GM12878 (cell line): Measurements from ENCODE around the gene HOXA10. TPM values are rescaled to one million over a fixed set of nuclear protein-coding genes. Genes with fewer than 3 reads are reported as not detected.

Experiments used
- ATAC-seq: fragments of 200-7000 bp; cut with Tn5 transposase; 3 replicates; pipeline ENCODE4 v1.9.1; 2020; ENCODE audit warnings: mild to moderate bottlenecking, moderate library complexity
- BruUV-seq: library from RNA; stranded (reverse); fragments of 400-500 nt; replicated peaks from 2 replicates; lab custom pipeline; 2021; lab: Mats Ljungman, UMichigan
- CTCF ChIA-PET: fragments of 300-600 bp; sonication (Branson Sonifier 250); formaldehyde crosslinking; extraction: SDS; loops from one replicate; lab custom pipeline; 2021; ENCODE audit warnings: inconsistent platforms; lab: Yijun Ruan, JAX
- POLR2A ChIA-PET: fragments of 350-600 bp; formaldehyde crosslinking; extraction: SDS; loops from one replicate; lab custom pipeline; 2021; ENCODE audit warnings: inconsistent platforms; lab: Charles Lee
- RAD21 ChIA-PET: fragments of 300-600 bp; sonication (Branson Sonifier 250); formaldehyde crosslinking; loops from one replicate; lab custom pipeline; 2023; ENCODE audit warnings: antibody characterized with exemption; ENCODE audit not compliant: unreplicated experiment; lab: Charles Lee
- SMC1A ChIA-PET: fragments of 300-600 bp; sonication (Branson Sonifier 250); formaldehyde crosslinking; loops from one replicate; lab custom pipeline; 2023; ENCODE audit not compliant: unreplicated experiment, uncharacterized antibody; lab: Charles Lee
- DNase-seq: peaks from one replicate; pipeline ENCODE4 v3.0.0-alpha.2; 2011; ENCODE audit warnings: low read depth, low spot score
- FAIRE-seq: peaks from 3 replicates; lab custom pipeline; 2011; peaks lifted over from hg19 to GRCh38; lab: Jason Lieb, UNC
- H2AFZ ChIP-seq: 2 replicates; pipeline ENCODE4 v1.6.0; 2011; ENCODE audit warnings: low read depth, low read length, control low read depth; ENCODE audit not compliant: control insufficient read depth
- H3K27ac ChIP-seq: 2 replicates; pipeline ENCODE4 v1.5.1; 2011; ENCODE audit warnings: control low read depth; ENCODE audit not compliant: control insufficient read depth, insufficient read depth
- H3K27me3 ChIP-seq, 2 experiments: replicated peaks in 1 of 2; 2 replicates each; pipeline versions ENCODE4 v1.6.0 to v1.6.1; 2011; ENCODE audit warnings: low read length in 1 of 2; ENCODE audit not compliant: control insufficient read depth in 2 of 2, insufficient read depth in 2 of 2
- H3K36me3 ChIP-seq, 2 experiments: 2 replicates each; pipeline ENCODE4 v1.5.1; 2011; ENCODE audit warnings: low read length in 1 of 2; ENCODE audit not compliant: control insufficient read depth in 2 of 2, insufficient read depth in 2 of 2
- H3K4me1 ChIP-seq: 2 replicates; pipeline ENCODE4 v1.6.1; 2011; ENCODE audit warnings: mild to moderate bottlenecking, low read length, moderate library complexity, mixed read lengths; ENCODE audit not compliant: control insufficient read depth, insufficient read depth
- H3K4me2 ChIP-seq: 2 replicates; pipeline ENCODE4 v1.6.0; 2011; ENCODE audit warnings: control low read depth; ENCODE audit not compliant: control insufficient read depth, insufficient read depth
- H3K4me3 ChIP-seq: fragments of 200-600 bp; sonication (generic); 2 replicates; pipeline ENCODE4 v1.5.1; 2016
- H3K79me2 ChIP-seq: 2 replicates; pipeline ENCODE4 v1.6.0; 2011; ENCODE audit warnings: low read length; ENCODE audit not compliant: control insufficient read depth, insufficient read depth
- H3K9ac ChIP-seq: 2 replicates; pipeline ENCODE4 v1.8.0; 2011; ENCODE audit warnings: low read length, control low read depth, mixed read lengths; ENCODE audit not compliant: control insufficient read depth, insufficient read depth
- H3K9me3 ChIP-seq: replicated peaks from 3 replicates; pipeline ENCODE4 v1.5.1; 2011; ENCODE audit warnings: mild to moderate bottlenecking, low read length; ENCODE audit not compliant: control insufficient read depth, insufficient read depth
- H4K20me1 ChIP-seq: 2 replicates; pipeline ENCODE4 v1.6.0; 2011; ENCODE audit not compliant: control insufficient read depth, insufficient read depth
- HDAC6 ChIP-seq: fragments of 200-600 bp; sonication (generic); IDR thresholded peaks from one replicate; pipeline ENCODE4 v1.8.0; 2017; ENCODE audit warnings: antibody characterized with exemption; ENCODE audit not compliant: unreplicated experiment
- SMAD1 ChIP-seq: fragments of 450-650 bp; IDR thresholded peaks from 2 replicates; pipeline ENCODE4 v1.6.1; 2018; ENCODE audit warnings: mild to moderate bottlenecking, low read depth; ENCODE audit not compliant: partially characterized antibody
- YY1 ChIP-seq: IDR thresholded peaks from 2 replicates; pipeline ENCODE4 v1.6.1; 2011; ENCODE audit warnings: low read depth, mild to moderate bottlenecking, low read length
- WGBS: methylation state at CpG from one replicate; pipeline ENCODE4 v1.1.6; 2016; ENCODE audit warnings: low lambda C conversion rate; ENCODE audit not compliant: insufficient replicate concordance, insufficient coverage; ENCODE audit errors: missing lambda C conversion rate; 5-methylcytosine and 5-hydroxymethylcytosine counted together
- in situ Hi-C: fragments of 300-500 bp; cut with MboI; formaldehyde crosslinking; loops from 9 replicates; pipeline ENCODE4 v1.14.3; 2018; ENCODE audit warnings: mixed read lengths
- intact Hi-C: fragments of 100-400 bp; cut with micrococcal nuclease; formaldehyde crosslinking; loops from one replicate; pipeline ENCODE4 v1.14.2; 2022; ENCODE audit not compliant: unreplicated experiment
- polyA plus RNA-seq, 11 experiments: library from polyadenylated mRNA; depleted of rRNA in 4 of 11; unstranded in 6 of 11; stranded (reverse) in 5 of 11; fragments of >200 nt; fragmentation: Nextera tagmentation in 4 of 11; fragmentation: Illumina TruSeq in 1 of 11; extraction: Ambion mirVana in 4 of 11; extraction: Trizol in 1 of 11; gene quantifications; 1 replicate in 1 of 11; 2 replicates in 10 of 11; pipeline versions ENCODE4 v1.2.1 to v1.2.3, GENCODE V29; 2011 to 2016; ENCODE audit warnings: inconsistent platforms in 2 of 11, missing spikeins in 2 of 11, low read depth in 1 of 11
- total RNA-seq, 4 experiments: library from RNA; depleted of rRNA in 3 of 4; stranded (reverse); fragments of >200 nt in 3 of 4; fragmentation: Illumina TruSeq in 1 of 4; extraction: Trizol in 1 of 4; gene quantifications; 2 replicates each; pipeline versions ENCODE4 v1.2.1 to v1.2.3, GENCODE V29; 2013 to 2021

The HOXA10 gene
- total and polyA plus RNA-seq, 10 of the 15 experiments (the other 5 are each of a cell fraction or from before 2014, with no cell fraction given): not detected

DNA sequence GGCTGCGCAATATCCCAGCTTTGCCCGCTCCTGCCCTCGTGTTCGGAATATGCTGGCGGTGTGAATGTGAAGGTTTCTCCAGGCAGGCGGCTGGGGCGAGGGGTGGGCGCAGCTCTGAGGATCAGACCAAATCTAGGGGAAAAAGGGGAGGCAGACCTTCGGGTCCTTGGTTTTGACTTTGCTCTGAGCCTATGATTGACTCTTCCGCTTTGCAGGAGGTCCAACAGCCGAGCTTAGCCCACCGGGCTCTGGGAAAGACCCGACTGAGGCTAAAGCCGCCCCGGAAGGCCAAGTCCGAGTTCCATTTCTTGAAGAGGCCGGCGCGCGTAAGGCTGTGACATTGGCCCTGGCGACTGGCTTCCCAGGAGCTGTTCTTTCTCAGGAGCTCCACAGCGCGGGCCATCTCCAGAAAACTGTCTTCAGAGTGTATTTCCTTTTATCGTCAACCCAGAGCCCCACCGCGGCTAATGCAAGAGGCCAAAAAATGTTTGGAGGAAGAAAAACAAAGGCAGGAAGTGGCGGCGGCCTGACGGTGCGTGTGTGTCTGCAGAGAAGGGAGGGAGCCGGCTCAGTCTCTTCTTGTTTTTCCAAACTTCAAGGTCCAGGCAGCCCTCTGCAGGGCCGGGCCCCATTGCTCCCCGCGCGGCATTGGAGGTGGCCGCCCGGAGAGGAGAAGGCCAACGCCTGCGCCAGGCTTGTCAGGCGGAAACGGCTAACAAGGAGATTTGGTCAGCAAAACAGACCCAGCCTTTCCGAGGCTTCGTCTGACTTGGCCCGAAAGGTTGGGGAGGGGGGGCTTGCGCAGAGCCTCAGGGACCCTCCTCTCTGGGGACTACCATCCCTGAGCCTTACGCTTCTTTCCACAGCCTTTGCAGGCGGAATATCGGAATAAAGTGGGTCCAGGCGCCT lies 14.5 kb upstream of the HOXA10 start:
- Histone ChIP-seq H3K36me3 (no peaks in the 10 kb centered on the region), H3K9ac (no peak overlapping the region), H3K4me1 (no peaks in the 10 kb centered on the region), H3K9me3 (no peaks in the 10 kb centered on the region; the same call in 2 of the 3 replicates), H3K4me3 (no peak overlapping the region), H3K27me3 (peaks cover 41 to 51% of the 10 kb centered on the region in 2 experiments), H3K27ac (no peak overlapping the region), H4K20me1 (0 out of 2 replicates have a peak, but pooled peaks cover 3% of the 10 kb centered on the region), H3K79me2 (no peaks in the 10 kb centered on the region), H2AFZ (no peak overlapping the region), H3K4me2 (no peak overlapping the region)
- in situ Hi-C loops (no loop called here), intact Hi-C loops (no loop called here)
- TF ChIP-seq HDAC6 (no peak), SMAD1 (no peak), YY1 (no peak)
- FAIRE-seq (no peak), ATAC-seq (no peak), DNase-seq (no peak)
- CTCF ChIA-PET: interaction anchor here (0.7 kb wide), 1 partner anchor 9 kb away, joined by 3 read pairs; no protein-coding TSS in a partner anchor
- POLR2A ChIA-PET: no interaction called here
- RAD21 ChIA-PET: no interaction called here
- WGBS: 21% methylated on average over 46 of the region's 49 CpGs
- SMC1A ChIA-PET: interaction anchor here (0.6 kb wide), 1 partner anchor 590 kb away, joined by 3 read pairs; no protein-coding TSS in a partner anchor
- no TSS peak for BruUV-seq
